H9 (cell line): ENCODE results near the gene RHEX. TPM values are rescaled to one million over a fixed set of nuclear protein-coding genes. Genes with fewer than 3 reads are reported as not detected.
"Not testable (repeated sequence)": the region's sequence is repeated elsewhere in the genome, so short reads cannot be mapped to it uniquely, and the experiment has no call there.

Source experiments
- DNase-seq: peaks from one replicate; pipeline ENCODE4 v3.0.0-alpha.2; 2017
- H2AFZ ChIP-seq: one replicate; pipeline ENCODE4 v1.6.1; 2013; ENCODE audit warnings: mild to moderate bottlenecking, low read length, control low read depth, moderate library complexity
- H2AK5ac ChIP-seq: 2 replicates; pipeline ENCODE4 v1.6.1; 2013; ENCODE audit warnings: low read length, control low read depth, mixed read lengths; ENCODE audit not compliant: insufficient read length
- H2BK120ac ChIP-seq: one replicate; pipeline ENCODE4 v1.6.1; 2013; ENCODE audit warnings: low read depth, mild to moderate bottlenecking, low read length, control low read depth, inconsistent platforms; ENCODE audit not compliant: poor library complexity, severe bottlenecking
- H2BK12ac ChIP-seq: 2 replicates; pipeline ENCODE4 v1.6.1; 2013; ENCODE audit warnings: low read length, control low read depth, mixed read lengths, low read depth; ENCODE audit not compliant: insufficient read length
- H2BK15ac ChIP-seq: 2 replicates; pipeline ENCODE4 v1.6.1; 2013; ENCODE audit warnings: low read depth, low read length, control low read depth
- H2BK20ac ChIP-seq: one replicate; pipeline ENCODE4 v1.6.1; 2013; ENCODE audit warnings: low read depth, mild to moderate bottlenecking, low read length, control low read depth, inconsistent platforms; ENCODE audit not compliant: poor library complexity, severe bottlenecking
- H2BK5ac ChIP-seq: 2 replicates; pipeline ENCODE4 v1.6.1; 2013; ENCODE audit warnings: low read length, control low read depth, mixed read lengths; ENCODE audit not compliant: insufficient read length
- H3K14ac ChIP-seq: 2 replicates; pipeline ENCODE4 v1.6.1; 2013; ENCODE audit warnings: low read length, control low read depth; ENCODE audit not compliant: insufficient read depth
- H3K18ac ChIP-seq: 2 replicates; pipeline ENCODE4 v1.6.1; 2013; ENCODE audit warnings: low read depth, mild to moderate bottlenecking, mixed read lengths, low read length, control low read depth; ENCODE audit not compliant: insufficient read length
- H3K23ac ChIP-seq: 2 replicates; pipeline ENCODE4 v1.6.1; 2013; ENCODE audit warnings: low read length, control low read depth, mixed read lengths, low read depth; ENCODE audit not compliant: insufficient read length
- H3K23me2 ChIP-seq: 2 replicates; pipeline ENCODE4 v1.6.1; 2013; ENCODE audit warnings: low read depth, mild to moderate bottlenecking, mixed read lengths, low read length, control low read depth; ENCODE audit not compliant: insufficient read length, poor library complexity, severe bottlenecking
- H3K27ac ChIP-seq: 2 replicates; pipeline ENCODE4 v1.5.1; 2013; ENCODE audit warnings: low read length, control low read depth, mixed read lengths, low read depth; ENCODE audit not compliant: insufficient read length
- H3K27me3 ChIP-seq: 2 replicates; pipeline ENCODE4 v1.6.1; 2013; ENCODE audit warnings: low read length, control low read depth, inconsistent platforms; ENCODE audit not compliant: insufficient read depth
- H3K4ac ChIP-seq: 2 replicates; pipeline ENCODE4 v1.6.1; 2013; ENCODE audit warnings: low read depth, mild to moderate bottlenecking, control low read depth, inconsistent platforms, low read length, moderate library complexity
- H3K4me1 ChIP-seq: 2 replicates; pipeline ENCODE4 v1.6.1; 2013; ENCODE audit warnings: low read length, control low read depth, inconsistent platforms; ENCODE audit not compliant: insufficient read depth
- H3K4me2 ChIP-seq: 2 replicates; pipeline ENCODE4 v1.6.1; 2013; ENCODE audit warnings: low read length, control low read depth, mixed read lengths; ENCODE audit not compliant: insufficient read length, insufficient read depth
- H3K56ac ChIP-seq: 2 replicates; pipeline ENCODE4 v1.6.1; 2013; ENCODE audit warnings: low read depth, mild to moderate bottlenecking, mixed read lengths, low read length, control low read depth; ENCODE audit not compliant: insufficient read length
- H3K79me1 ChIP-seq: 2 replicates; pipeline ENCODE4 v1.6.1; 2013; ENCODE audit warnings: low read depth, mild to moderate bottlenecking, moderate library complexity, low read length, control low read depth, inconsistent platforms; ENCODE audit not compliant: insufficient read depth, poor library complexity, severe bottlenecking
- H3K79me2 ChIP-seq: 2 replicates; pipeline ENCODE4 v1.6.1; 2013; ENCODE audit warnings: low read length, control low read depth, inconsistent platforms; ENCODE audit not compliant: insufficient read depth
- H3K9ac ChIP-seq: 2 replicates; pipeline ENCODE4 v1.6.1; 2013; ENCODE audit warnings: low read length, control low read depth, mixed read lengths; ENCODE audit not compliant: insufficient read length; ENCODE audit errors: extremely low read depth
- H3K9me3 ChIP-seq: one replicate; pipeline ENCODE4 v1.6.1; 2013; ENCODE audit warnings: low read depth, low read length, inconsistent platforms; ENCODE audit not compliant: control insufficient read depth
- H3T11ph ChIP-seq: one replicate; pipeline ENCODE4 v1.6.1; 2013; ENCODE audit warnings: mild to moderate bottlenecking, low read length, control low read depth, inconsistent platforms
- H4K20me1 ChIP-seq: one replicate; pipeline ENCODE4 v1.6.1; 2013; ENCODE audit not compliant: control insufficient read depth, insufficient read length, insufficient read depth
- H4K5ac ChIP-seq: 2 replicates; pipeline ENCODE4 v1.6.1; 2013; ENCODE audit warnings: low read depth, mild to moderate bottlenecking, mixed read lengths, low read length, control low read depth; ENCODE audit not compliant: insufficient read length
- H4K8ac ChIP-seq: replicated peaks from 2 replicates; pipeline ENCODE4 v1.6.1; 2013; ENCODE audit warnings: low read length, control low read depth, mixed read lengths, low read depth; ENCODE audit not compliant: insufficient read length
- H4K91ac ChIP-seq: 2 replicates; pipeline ENCODE4 v1.6.1; 2013; ENCODE audit warnings: low read depth, mild to moderate bottlenecking, moderate library complexity, mixed read lengths, low read length, control low read depth; ENCODE audit not compliant: insufficient read length
- H3K27ac Mint-ChIP-seq, 3 experiments: 2 replicates in 2 of 3; 3 replicates in 1 of 3; pipeline ENCODE4 v1.8.0; 2020 to 2021; ENCODE audit warnings: mixed read lengths in 3 of 3, mild to moderate bottlenecking in 1 of 3, moderate library complexity in 1 of 3
- H3K27me3 Mint-ChIP-seq: 2 replicates; pipeline ENCODE4 v1.8.0; 2021; ENCODE audit warnings: low read depth, mild to moderate bottlenecking, moderate library complexity, mixed read lengths
- H3K36me3 Mint-ChIP-seq, 3 experiments: 2 replicates in 2 of 3; 3 replicates in 1 of 3; pipeline ENCODE4 v1.8.0; 2020 to 2021; ENCODE audit warnings: low read depth in 3 of 3, mixed read lengths in 3 of 3; ENCODE audit not compliant: insufficient read depth in 1 of 3
- H3K4me1 Mint-ChIP-seq, 2 experiments: 2 replicates each; pipeline ENCODE4 v1.8.0; 2020; ENCODE audit warnings: mixed read lengths in 2 of 2
- H3K4me3 Mint-ChIP-seq, 2 experiments: 2 replicates in 1 of 2; 3 replicates in 1 of 2; pipeline ENCODE4 v1.8.0; 2020 to 2021; ENCODE audit warnings: mild to moderate bottlenecking in 2 of 2, mixed read lengths in 2 of 2, moderate library complexity in 1 of 2
- H3K9me3 Mint-ChIP-seq, 2 experiments: 2 replicates in 1 of 2; 3 replicates in 1 of 2; pipeline ENCODE4 v1.8.0; 2020; ENCODE audit warnings: mild to moderate bottlenecking in 2 of 2, mixed read lengths in 2 of 2, moderate library complexity in 1 of 2
- WGBS: extraction: QIAGEN DNeasy Blood & Tissue Kit; methylation state at CpG from one replicate; pipeline ENCODE4 v1.1.7; 2013; ENCODE audit warnings: missing lambda C conversion rate, low lambda C conversion rate, mixed read lengths; ENCODE audit not compliant: insufficient read length; ENCODE audit errors: extremely low coverage; 5-methylcytosine and 5-hydroxymethylcytosine counted together
- total RNA-seq: library from RNA; stranded (reverse); gene quantifications from 2 replicates; pipeline ENCODE4 v1.2.1, GENCODE V29; 2021

Gene RHEX
- total RNA-seq, 1 experiment from 2014 or later, result not detected

GRCh38 chr1:206055639-206056323 is 2.8 kb downstream of the RHEX start:
- H3K27me3 ChIP-seq, H2BK20ac ChIP-seq, H4K8ac ChIP-seq, H4K20me1 ChIP-seq, H4K5ac ChIP-seq, H3K36me3 Mint-ChIP-seq, H4K91ac ChIP-seq, H3K4me1 Mint-ChIP-seq, H2BK15ac ChIP-seq, H3K9me3 ChIP-seq, H2AFZ ChIP-seq, H2BK120ac ChIP-seq, H3K4me3 Mint-ChIP-seq, H3K4ac ChIP-seq, H3K18ac ChIP-seq, H2BK12ac ChIP-seq, DNase-seq, H3K9ac ChIP-seq, H3K27ac ChIP-seq, H2AK5ac ChIP-seq, H3K27me3 Mint-ChIP-seq, H3K4me1 ChIP-seq, H3K79me1 ChIP-seq, H3K23me2 ChIP-seq, H3T11ph ChIP-seq, H3K14ac ChIP-seq, H3K56ac ChIP-seq, H3K4me2 ChIP-seq, H3K27ac Mint-ChIP-seq, H3K9me3 Mint-ChIP-seq, H2BK5ac ChIP-seq, H3K79me2 ChIP-seq, H3K23ac ChIP-seq: not testable (repeated sequence)
- WGBS, result no CpG with 5 or more reads among the region's 8 CpGs

GRCh38 chr1:206058289-206058926 is 5.4 kb downstream of the RHEX start:
- H2BK12ac ChIP-seq, H3K23ac ChIP-seq, H3K4me1 Mint-ChIP-seq, DNase-seq, H3K4me2 ChIP-seq, H2BK5ac ChIP-seq, H2BK120ac ChIP-seq, H2BK20ac ChIP-seq, H4K5ac ChIP-seq, H4K91ac ChIP-seq, H3K9ac ChIP-seq, H3K4me3 Mint-ChIP-seq, H4K8ac ChIP-seq, H3K27me3 Mint-ChIP-seq, H2AK5ac ChIP-seq, H3T11ph ChIP-seq, H3K79me1 ChIP-seq, H2AFZ ChIP-seq, H2BK15ac ChIP-seq, H3K18ac ChIP-seq, H3K56ac ChIP-seq, H3K4me1 ChIP-seq, H3K79me2 ChIP-seq, H3K23me2 ChIP-seq, H3K14ac ChIP-seq, H3K27ac ChIP-seq, H3K9me3 ChIP-seq, H4K20me1 ChIP-seq, H3K27ac Mint-ChIP-seq, H3K27me3 ChIP-seq, H3K4ac ChIP-seq: not testable (repeated sequence)
- H3K9me3 Mint-ChIP-seq, result peaks cover 11 to 12% of the 10 kb centered on the region in 2 experiments
- peaks cover 6 to 10% (median 10%) of the 10 kb centered on the region in 3 experiments for H3K36me3 Mint-ChIP-seq
- WGBS, result no CpG with 5 or more reads among the region's 9 CpGs
